GM21515 (cell line): ENCODE measurements around the gene NME5.

Source experiments
- ATAC-seq: cut with Tn5 transposase; IDR thresholded peaks from one replicate; pipeline ENCODE4 v1.9.1; 2021; ENCODE audit not compliant: unreplicated experiment

Gene NME5

DNA sequence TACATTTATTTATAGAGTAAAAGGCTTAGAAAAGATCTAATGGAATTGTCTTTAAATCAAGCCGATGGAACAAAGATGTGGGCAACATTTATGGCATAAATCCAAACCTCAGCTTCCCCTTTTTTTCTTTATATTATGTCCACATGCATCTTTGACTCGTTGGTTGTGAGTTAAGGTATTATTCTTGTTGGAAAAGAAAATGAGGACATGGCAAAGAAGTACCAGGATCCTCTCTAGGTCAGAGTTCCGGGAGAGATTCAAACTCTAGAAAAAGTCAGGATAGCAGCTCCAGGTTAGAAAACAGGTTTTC lies 508 bp upstream of the NME5 start:
- no peak for ATAC-seq

DNA sequence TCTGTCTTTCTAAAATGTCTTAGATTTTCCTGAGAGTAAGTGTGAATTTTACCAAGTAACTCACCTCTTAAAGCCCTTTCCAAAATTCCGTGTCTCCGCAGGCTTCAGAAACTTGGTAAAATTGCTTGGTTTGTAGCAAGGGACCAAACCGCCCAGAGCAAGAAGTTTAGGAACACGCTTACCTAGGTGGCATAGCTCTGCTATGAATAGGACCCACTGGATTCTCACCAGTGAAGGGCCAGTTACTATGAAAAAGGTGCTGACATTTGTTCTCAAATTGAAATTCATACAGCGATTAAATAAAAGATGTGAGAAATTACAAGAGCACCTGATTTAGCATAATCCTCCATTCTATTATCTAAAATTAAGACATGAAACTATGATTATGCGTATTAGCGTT lies 6.7 kb downstream of the NME5 start:
- ATAC-seq: no peak

DNA sequence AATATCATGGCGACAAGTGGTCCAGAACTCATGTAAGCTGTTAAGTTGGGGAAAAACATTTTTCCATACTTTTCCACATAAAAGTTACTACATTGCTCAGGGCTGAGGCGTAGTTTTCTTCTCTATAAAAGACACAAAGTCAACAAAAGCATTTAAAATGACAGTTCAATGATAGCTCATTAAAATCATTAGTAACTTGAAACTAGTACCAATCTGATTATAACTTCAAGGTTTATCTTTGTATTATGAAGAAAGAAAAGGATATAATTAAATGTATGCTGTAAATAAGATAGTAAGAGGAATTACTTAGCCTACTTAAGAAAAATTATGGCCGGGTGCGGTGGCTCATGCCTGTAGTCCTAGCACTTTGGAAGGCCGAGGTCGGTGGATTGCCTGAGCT lies 9.9 kb downstream of the NME5 start:
- ATAC-seq: no peak

DNA sequence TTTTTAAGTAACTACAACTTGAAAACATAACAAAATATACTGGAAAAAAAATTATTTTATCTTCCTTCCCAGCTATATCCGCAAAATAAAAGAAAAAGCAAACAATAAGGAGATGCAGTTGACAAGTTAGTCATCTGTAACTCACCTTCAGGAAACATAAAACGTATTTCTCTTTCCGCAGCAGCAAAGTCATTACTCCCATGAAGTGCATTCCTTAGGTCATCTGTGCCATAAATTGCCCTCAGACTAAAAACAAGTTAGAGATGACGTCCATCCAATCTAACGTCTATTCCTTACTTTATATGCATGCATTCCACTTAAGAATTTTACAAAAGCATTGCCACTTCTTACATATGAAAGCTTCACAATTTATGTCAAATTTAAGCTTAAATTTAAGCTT lies 10.9 kb downstream of the NME5 start:
- ATAC-seq: no peak

DNA sequence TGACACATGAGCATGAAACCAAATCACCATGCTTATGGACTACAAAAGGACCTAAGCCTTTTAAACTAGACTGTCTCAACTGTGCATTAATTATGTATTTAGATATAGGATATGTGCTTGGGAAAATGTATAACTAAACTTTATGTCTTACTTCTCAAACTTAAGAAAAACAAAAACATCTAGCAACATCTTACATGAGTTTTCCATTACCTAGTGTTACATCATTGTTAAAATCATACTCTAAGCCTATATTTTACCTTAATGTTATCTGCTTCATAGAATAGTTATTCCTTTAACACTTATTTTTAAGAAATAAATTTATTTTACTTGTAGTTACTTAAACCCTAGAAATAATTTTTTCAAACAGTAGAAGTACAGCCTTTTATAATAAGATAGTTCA lies 24.0 kb downstream of the NME5 start:
- no peak for ATAC-seq

DNA sequence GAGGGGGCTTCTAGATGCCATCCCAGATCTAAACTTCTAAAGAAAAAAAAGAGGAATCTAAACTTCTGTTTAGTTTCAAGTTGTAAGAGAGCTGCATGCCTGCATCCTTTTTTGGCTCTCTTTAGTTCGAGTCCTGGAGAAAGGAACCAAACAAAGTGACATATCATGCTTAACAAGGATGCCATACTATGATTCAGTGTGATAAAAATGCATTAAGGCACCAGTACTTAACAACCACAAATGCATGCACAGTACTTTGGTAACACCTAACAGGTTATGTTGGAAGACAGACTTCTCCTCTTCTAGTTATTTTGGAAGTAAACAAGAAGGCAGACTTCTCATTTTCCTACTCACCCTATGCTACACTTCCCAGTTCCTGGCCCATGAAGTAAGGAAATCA lies 27.3 kb downstream of the NME5 start:
- ATAC-seq: no peak

DNA sequence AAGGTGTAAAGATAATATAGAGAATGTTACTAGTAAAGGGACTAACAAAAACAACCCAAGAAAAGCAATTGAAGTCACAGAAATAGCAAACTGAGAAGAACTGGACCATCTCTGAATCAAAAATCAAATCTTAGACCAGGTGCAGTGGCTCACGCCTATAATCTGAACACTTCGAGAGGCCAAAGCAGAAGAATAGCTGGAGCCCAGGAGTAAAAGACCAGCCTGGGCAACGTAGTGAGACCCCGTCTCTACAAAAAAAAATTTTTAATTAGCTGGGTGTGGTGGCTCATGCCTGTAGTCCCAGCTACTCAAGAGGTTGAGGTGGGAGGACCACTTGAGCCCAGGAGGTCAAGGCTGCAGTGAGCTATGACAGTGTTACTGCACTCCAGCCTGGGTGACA lies 28.0 kb downstream of the NME5 start:
- ATAC-seq: no peak

DNA sequence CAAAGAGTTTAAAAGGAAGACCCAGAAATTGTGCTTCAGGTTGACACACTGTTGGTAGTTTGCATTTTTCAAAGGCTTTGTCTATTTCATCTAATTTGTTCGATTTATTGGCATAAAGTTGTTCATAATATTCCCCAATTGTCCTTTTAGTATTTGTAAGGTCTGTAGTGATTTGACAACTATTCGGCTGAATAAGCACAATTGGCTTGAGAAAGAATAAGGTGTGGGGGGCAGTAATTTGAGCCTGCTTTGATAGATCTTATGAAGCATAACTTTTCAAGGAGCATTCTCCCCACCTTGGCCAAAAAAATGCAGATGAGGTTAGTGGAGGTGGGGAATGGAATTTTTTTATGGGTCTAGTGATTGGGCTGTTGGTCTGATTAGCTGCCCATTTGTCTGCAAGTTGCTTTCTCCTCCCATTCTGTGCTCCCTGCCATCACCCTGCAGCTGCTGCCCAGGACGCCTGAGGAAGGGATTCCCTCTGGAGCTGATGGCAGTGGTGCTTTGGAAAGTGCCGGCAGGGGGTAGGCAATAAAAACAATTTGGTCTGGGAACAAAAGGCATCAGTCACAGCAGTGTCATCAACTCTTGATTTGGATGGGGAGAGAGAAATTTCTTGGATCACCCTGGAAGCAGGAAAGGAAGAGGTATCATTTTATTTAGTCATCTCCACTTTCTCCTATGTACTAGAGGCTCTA lies 28.8 kb downstream of the NME5 start:
- no peak for ATAC-seq

DNA sequence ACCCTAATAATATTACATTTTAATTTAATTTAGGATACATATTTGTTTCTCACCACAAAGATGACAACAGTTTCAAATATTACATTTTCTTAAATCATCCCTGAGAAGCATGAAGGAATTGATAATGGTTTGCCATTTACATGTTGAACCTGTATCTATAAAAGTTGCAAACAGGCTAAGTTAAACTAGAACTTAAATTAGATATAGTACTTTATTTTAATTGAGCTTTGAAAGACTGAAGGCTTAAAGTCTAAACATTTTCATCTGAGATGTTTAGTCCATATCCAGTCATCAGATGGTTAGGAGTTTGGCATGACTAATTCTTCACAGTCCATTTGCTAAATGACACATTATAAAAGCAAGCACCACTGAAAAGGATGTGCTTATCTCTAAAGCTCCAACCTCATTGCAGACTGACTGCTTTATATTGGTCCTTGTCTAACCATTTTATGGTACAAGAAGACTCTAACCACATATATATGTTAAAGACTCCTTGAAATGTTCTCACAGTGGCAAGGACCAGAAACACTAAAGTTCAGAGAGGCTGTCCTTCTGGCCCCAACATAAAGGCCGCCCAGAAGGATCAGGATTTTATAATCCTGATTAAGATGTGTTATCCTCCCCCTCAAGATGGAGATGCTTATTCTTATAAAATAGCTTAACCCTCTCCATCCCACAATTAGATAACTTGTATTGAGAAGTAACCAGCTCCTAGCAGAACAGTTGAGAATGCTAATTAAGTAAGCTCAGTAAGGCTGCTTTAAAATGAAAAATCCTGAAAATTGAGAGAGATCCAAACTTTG lies 29.6 kb downstream of the NME5 start:
- no peak for ATAC-seq

DNA sequence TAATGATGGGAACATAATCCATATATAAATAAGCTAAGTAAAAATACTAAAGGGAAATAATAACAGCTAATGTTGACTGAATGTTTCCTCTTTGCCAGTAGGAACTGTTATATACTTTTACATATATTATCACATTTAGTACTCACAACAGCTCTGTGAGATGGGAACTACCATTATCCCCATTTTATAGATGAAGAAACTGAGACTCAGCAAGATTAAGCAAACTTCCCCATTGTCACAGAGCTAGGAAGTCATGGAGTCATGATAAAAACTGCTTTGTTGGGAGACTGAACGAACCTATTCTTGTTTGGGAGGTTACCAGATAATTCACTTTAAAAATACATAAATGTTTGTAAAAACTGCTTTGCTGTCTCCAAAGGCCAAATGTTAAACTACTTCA lies 32.0 kb downstream of the NME5 start:
- no peak for ATAC-seq

DNA sequence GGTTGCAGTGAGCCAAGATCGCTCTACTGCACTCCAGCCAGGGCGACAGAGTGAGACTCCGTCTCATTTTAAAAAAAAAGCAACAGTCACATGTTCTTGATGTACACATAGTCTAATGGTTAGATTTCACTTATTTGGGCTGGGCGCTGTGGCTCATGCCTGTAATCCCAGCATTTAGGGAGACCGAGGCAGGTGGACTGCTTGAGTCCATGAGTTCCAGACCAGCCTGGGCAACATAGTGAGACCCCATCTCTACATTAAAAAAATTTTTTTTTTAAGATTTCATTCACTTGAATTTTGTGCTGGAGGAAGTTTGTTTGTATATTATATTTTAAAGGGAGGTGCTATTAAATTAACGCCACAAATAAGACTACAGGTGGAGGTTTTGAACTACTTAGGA lies 33.5 kb downstream of the NME5 start:
- no peak for ATAC-seq

DNA sequence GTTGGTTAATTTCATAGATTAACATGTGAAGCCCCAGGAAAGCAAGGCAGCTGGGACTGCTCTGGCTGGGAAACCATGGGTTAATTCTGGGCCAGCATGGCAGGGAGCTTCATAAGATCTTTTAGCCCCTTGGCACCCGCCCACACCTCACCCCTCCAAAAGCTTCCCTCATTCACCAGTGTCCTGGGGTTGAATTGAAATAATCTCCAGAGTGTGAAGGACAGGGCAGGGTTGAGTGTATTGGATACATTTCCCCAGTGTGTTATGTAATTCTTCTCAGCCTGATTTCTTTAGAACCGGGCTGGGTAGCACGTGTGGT lies 36.0 kb downstream of the NME5 start:
- no peak for ATAC-seq

DNA sequence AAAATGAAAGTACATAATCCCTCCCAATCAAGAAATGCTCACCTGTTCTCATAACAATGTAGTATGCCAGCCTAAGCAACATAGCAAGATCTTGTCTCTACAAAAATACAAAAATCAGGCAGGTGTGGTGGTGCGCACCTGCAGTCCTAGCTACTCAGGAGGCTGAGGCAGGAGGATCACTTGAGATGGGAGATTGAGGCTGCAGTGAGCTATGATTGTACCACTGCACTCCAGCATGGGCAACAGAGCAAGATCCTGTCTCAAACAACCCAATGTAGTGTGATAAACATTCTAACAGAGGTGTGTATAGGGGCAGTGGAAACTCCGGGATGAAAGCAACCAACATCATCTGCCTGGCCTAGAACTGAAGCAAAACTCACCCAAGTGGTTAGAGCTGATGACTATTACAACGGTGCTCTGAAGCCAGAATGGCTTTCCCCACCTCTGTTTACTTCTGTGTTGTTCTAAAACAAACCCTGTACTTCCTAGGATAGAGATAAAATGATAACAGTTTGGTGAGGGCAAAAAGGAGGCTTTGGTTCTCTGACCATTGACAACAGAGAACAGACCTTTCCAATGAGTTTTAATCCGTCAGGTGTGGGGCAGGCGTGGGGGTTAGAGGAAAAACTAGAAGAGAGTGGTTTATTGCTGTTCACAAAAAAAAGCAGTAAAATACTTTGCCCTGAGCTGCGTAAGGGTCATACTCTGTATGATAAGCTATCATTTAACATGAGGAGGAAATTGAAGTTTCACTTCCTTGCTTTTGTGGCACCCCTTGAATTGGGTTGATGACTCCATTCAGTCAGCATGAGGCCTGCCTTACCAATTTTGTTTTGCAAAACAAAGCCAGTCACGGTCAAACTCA lies 36.5 kb downstream of the NME5 start:
- no peak for ATAC-seq

DNA sequence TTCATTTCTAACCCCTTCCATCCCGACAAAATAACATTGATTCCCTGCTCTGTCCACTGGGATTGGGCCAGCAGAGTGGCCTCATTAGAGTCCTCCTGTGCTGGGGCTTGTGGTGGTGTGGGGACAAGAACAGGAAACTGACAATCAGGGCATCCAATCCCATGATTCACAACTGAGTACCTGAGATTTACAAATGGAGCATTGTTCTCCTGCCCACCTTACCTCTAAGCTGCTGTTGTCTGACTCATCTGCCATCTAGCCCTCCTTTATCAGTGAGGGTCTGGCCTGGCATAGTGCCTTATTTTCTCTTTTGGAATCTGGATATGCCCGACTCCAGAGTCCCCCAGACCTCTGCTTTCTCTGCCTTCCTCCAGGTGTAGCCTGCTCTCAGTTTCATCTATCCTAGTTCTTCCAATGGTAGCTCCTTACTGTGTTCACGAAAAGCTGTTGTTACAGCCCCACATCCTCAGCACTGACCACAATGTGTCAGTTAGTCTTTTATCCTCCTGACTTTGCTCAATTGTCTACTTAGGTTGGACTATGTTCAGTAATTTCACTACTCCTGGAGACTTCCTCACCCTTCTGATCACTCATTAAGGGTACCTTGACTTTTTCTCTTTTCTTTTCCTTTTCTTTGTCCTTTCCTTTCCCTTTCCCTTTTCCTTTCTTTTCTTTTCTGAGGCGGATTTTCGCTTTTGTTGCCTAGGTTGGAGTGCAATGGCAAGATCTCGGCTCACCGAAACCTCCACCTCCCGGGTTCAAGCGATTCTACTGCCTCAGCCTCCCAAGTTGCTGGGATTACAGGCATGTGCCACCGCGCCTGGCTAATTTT lies 42.0 kb downstream of the NME5 start:
- no peak for ATAC-seq

DNA sequence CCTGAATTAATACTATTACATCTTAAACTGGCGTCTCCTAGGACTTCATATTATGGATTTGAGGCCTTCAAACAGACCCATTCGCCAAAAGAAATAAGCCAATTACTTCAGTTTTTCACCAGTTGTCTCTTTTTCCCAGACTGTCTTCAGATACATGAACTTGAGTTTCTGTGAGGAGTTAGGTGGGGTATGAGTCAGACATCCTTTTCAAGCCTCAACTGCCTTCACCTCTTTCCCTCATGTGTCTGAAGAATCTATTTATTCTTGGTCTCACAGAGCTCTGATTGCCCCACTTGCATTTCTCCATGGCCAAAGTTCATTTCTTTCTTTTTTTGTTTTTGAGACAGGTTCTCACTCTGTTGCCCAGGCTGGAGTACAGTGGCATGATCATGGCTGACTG lies 42.9 kb downstream of the NME5 start:
- no peak for ATAC-seq

DNA sequence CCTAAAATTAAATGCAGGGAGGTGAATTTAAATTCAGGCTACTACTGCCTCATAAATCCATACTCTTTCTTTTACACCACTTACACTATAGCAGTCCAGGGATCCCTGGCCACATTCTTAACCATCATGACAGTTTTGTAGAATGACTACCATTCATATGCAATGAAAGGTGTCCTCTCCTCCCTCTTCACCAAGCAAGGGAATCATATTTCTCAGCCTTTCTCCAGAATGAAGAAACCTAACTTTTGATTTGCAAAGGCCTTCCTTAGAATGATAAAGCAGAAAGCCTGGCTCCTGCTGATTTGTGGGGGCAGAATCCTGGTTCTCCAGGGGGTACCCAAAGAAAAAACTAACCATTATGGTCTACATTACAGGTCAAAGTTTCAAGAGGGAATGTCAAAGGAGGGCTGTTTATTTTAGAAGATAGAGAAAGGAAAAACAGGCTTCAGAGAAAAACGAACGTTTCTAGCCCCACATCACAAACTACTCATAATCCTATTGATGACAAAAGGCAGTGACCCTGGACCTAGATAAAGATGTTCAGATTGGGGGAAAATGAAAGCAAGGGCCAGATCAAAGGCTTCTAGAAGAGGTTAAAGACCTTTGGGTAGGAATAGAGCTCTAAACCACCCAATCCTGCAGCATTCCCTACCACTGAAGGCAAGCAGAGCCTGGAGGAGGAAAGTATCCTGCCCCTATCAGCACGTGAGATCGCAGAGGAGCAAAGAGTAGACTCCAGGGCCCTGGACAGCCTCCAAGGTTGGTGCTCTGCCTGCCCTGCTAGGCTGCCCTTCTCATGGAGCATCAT lies 43.9 kb downstream of the NME5 start:
- no peak for ATAC-seq

DNA sequence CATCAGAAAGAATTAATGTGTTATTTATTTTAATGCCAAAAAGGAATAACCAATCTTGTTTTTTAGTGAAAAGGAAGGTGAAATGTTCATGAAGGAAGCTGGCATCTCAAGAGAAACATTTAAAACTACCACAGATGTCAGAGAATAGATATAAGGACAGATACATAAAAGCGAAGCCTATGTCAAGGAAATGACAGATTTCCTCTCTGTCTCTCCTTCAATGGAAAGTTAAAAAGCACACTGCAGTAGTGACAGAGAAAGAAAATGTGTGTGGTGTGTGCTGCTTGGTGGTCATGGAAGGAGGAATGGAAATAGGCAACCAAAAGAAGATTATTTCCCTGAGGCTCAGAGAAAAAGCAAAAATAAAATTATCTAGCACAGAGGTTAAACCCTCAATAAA lies 46.2 kb downstream of the NME5 start:
- no peak for ATAC-seq

DNA sequence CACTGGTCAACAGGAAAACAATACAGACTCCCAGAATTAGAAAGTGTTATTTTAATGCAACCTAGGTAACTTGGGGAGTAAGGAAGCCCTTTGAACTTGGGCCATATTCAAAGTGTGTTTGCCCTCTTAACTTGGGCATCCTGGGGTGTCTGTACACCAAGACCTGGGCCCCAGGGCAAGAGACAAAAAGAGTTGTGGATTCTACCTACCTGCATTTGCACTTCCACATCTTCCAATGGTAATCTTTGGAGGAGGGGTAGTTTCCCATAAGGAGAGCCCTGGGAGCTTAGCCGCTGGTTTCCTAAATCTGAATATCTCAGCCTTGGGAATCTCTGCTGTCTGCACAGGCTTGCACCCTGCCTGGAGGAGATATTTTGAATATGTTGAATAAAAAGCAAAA lies 46.9 kb downstream of the NME5 start:
- no peak for ATAC-seq

DNA sequence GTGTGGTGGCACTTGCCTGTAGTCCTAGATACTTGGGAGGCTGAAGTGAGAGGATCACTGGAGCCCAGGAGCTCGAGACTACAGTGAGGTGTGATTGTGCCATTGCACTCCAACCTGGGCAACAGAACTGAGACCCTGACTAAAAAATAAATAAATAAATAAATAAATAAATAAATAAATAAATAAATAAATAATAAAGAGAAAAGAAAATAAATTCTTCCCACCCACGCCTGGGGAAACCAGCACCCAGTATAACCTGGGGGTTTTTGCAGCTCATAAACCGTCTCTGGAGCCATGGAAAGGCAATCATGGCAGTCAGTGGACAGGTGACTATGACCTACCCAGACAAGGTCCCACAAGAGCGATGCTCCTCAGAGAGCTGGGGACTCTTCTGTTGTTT lies 47.5 kb downstream of the NME5 start:
- ATAC-seq: no peak

DNA sequence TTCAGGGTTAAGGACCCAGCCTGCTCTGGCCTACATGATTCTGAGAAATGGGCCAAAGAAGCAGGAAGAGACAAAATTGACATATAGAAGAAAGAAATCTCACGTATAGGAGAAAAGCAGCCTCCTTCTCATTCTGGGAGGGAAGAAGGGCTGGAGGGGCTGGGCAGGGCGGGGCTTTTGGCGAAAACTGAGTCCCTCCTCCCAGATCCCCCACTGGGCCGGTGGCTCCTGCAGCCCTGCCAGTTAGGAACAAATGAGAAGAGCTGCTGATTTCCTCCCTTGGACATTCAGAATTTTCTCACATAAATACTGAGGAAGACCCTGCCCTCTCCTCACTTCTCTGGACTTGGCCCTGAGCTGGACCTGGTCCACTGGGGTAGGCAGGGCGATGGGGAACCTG lies 55.5 kb downstream of the NME5 start, which contains the start of gene WNT8A:
Gene WNT8A, plus strand, starts transcription at position 332 of the 400 bp plus-strand sequence. CDS start 95 bp downstream, outside the sequence.
- ATAC-seq: no peak
